ENCODE results near the gene HSD11B1.

Gene HSD11B1

GRCh38 chr1:209758400-209758799 is 53.8 kb downstream of the HSD11B1 start:
- Histone ChIP-seq H3K27me3 (no peaks in the 10 kb centered on the region), H4K20me1 (0 out of 22 replicates have a peak, but pooled peaks cover 0 to 11% (median 0%) of the 10 kb centered on the region in 11 experiments), H3K9me3 (replicated peaks in 1 of 11) (peaks cover 0 to 10% (median 0%) of the 10 kb centered on the region in 11 experiments; a peak in 1 of 22 replicates), H3K4me2 (peak overlapping the region; percentile 80 to 99 (median 95)), H3K36me3 (peaks cover 0 to 53% (median 40%) of the 10 kb centered on the region in 11 experiments; a peak in 18 of 22 replicates), H3K27ac (peak overlapping the region in 5 of 11 experiments; percentile 4 to 48 (median 16); a peak in 7 of 22 replicates), H3K4me3 (peak overlapping the region in 6 of 10 experiments; percentile 53 to 77 (median 66); a peak in 11 of 20 replicates), H3K4me1 (peaks cover 40 to 92% (median 66%) of the 10 kb centered on the region in 10 experiments), H3K9ac (peak overlapping the region in 3 of 11 experiments; percentile 6 to 68 (median 61); a peak in 5 of 22 replicates)
- TF ChIP-seq Cebpa-rat (IDR thresholded peaks at IDR 0.05), result no peak

GRCh38 chr1:209759829-209760359 is 55.2 kb downstream of the HSD11B1 start:
- Histone ChIP-seq H4K20me1 (0 out of 22 replicates have a peak, but pooled peaks cover 0 to 11% (median 0%) of the 10 kb centered on the region in 11 experiments), H3K4me1 (peaks cover 37 to 97% (median 63%) of the 10 kb centered on the region in 10 experiments), H3K36me3 (peaks cover 0 to 68% (median 55%) of the 10 kb centered on the region in 11 experiments; a peak in 18 of 22 replicates), H3K9me3 (replicated peaks in 1 of 11) (peaks cover 0 to 18% (median 0%) of the 10 kb centered on the region in 11 experiments; a peak in 1 of 22 replicates), H3K4me2 (peak overlapping the region in 5 of 11 experiments; percentile 57 to 99 (median 96); a peak in 10 of 22 replicates), H3K27me3 (no peaks in the 10 kb centered on the region), H3K4me3 (peak overlapping the region in 2 of 10 experiments; percentile 53 to 65; a peak in 2 of 20 replicates), H3K27ac (no peak overlapping the region), H3K9ac (no peak overlapping the region)
- no peak for TF ChIP-seq Cebpa-rat (IDR thresholded peaks at IDR 0.05)

GRCh38 chr1:209761011-209761635 is 56.5 kb downstream of the HSD11B1 start:
- Histone ChIP-seq H3K27ac (no peak overlapping the region), H3K4me2 (peak overlapping the region in 6 of 11 experiments; percentile 18 to 99 (median 96); a peak in 11 of 22 replicates), H3K9ac (no peak overlapping the region), H4K20me1 (0 out of 22 replicates have a peak, but pooled peaks cover 0 to 11% (median 0%) of the 10 kb centered on the region in 11 experiments), H3K4me3 (no peak overlapping the region), H3K4me1 (peaks cover 27 to 95% (median 63%) of the 10 kb centered on the region in 10 experiments), H3K27me3 (no peaks in the 10 kb centered on the region), H3K9me3 (replicated peaks in 1 of 11) (peaks cover 0 to 18% (median 0%) of the 10 kb centered on the region in 11 experiments; a peak in 1 of 22 replicates), H3K36me3 (peaks cover 0 to 78% (median 65%) of the 10 kb centered on the region in 11 experiments; a peak in 18 of 22 replicates)
- TF ChIP-seq Cebpa-rat (IDR thresholded peaks at IDR 0.05), result no peak

GRCh38 chr1:209766051-209766450 is 61.4 kb downstream of the HSD11B1 start:
- H3K4me1 ChIP-seq, result peaks cover 46 to 94% (median 70%) of the 10 kb centered on the region in 10 experiments

DNA sequence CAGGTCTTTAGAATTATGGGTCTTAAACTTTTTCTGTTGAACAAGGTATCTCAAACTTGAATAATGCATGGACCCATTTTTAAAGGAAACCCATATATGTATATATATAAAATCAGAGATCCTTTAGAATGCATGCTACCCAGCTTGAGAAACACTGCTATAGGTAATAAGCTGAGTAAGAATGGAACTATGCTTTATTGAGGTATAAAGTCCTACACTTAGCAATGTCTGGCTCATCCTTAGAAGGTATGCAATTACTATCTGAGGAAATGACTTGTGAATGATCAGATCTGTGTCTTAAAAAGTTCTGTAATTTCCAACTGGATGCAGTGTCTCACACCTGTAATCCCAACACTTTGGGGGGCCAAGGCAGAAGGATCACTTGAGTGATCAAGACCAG is 62.5 kb downstream of the HSD11B1 start:
- peak overlapping the region in 4 of 11 experiments; percentile 71 to 87 (median 83); a peak in 6 of 22 replicates for H3K9ac ChIP-seq
- peaks cover 0 to 18% (median 0%) of the 10 kb centered on the region in 11 experiments; a peak in 1 of 22 replicates for H3K9me3 ChIP-seq (replicated peaks in 1 of 11)
- H3K4me1 ChIP-seq, result peaks cover 46 to 94% (median 68%) of the 10 kb centered on the region in 10 experiments
- H3K4me3 ChIP-seq, result peak overlapping the region in 7 of 10 experiments; percentile 41 to 78 (median 68); a peak in 12 of 20 replicates
- peak overlapping the region; percentile 80 to 99 (median 95) for H3K4me2 ChIP-seq
- H3K36me3 ChIP-seq, result peaks cover 0 to 60% (median 45%) of the 10 kb centered on the region in 11 experiments; a peak in 18 of 22 replicates
- peak overlapping the region in 10 of 11 experiments; percentile 76 to 96 (median 86); a peak in 17 of 22 replicates for H3K27ac ChIP-seq
- H4K20me1 ChIP-seq, result peaks cover 0 to 19% (median 0%) of the 10 kb centered on the region in 11 experiments; a peak in 7 of 22 replicates
- H3K27me3 ChIP-seq, result no peaks in the 10 kb centered on the region
- no peak for TF ChIP-seq Cebpa-rat (IDR thresholded peaks at IDR 0.05)

More at GRCh38 chr1:209766051-209766450, 61.4 kb downstream of the HSD11B1 start:
- no peak overlapping the region for H3K9ac ChIP-seq
- peaks cover 0 to 67% (median 52%) of the 10 kb centered on the region in 11 experiments; a peak in 18 of 22 replicates for H3K36me3 ChIP-seq
- H4K20me1 ChIP-seq, result peaks cover 0 to 9% (median 0%) of the 10 kb centered on the region in 11 experiments; a peak in 7 of 22 replicates
- H3K9me3 ChIP-seq (replicated peaks in 1 of 11), result peaks cover 0 to 18% (median 0%) of the 10 kb centered on the region in 11 experiments; a peak in 1 of 22 replicates
- H3K27me3 ChIP-seq, result no peaks in the 10 kb centered on the region
- 0 out of 20 replicates have a peak overlapping the region, but pooled peaks of 1 of the 10 experiments have one; percentile 1 for H3K4me3 ChIP-seq
- H3K4me2 ChIP-seq, result peak overlapping the region; percentile 7 to 99 (median 94); a peak in 20 of 22 replicates
- TF ChIP-seq Cebpa-rat (IDR thresholded peaks at IDR 0.05), result no peak
- peak overlapping the region in 8 of 11 experiments; percentile 4 to 96 (median 40); a peak in 12 of 22 replicates for H3K27ac ChIP-seq

- H3K4me1 ChIP-seq, result peaks cover 46 to 94% (median 68%) of the 10 kb centered on the region in 10 experiments
- peak overlapping the region; percentile 80 to 99 (median 95) for H3K4me2 ChIP-seq
- H3K4me3 ChIP-seq, result peak overlapping the region in 9 of 10 experiments; percentile 41 to 78 (median 60); a peak in 17 of 20 replicates
- no peak for TF ChIP-seq Cebpa-rat (IDR thresholded peaks at IDR 0.05)
- H3K36me3 ChIP-seq, result peaks cover 0 to 60% (median 39%) of the 10 kb centered on the region in 11 experiments; a peak in 18 of 22 replicates
- H4K20me1 ChIP-seq, result peaks cover 0 to 25% (median 0%) of the 10 kb centered on the region in 11 experiments; a peak in 7 of 22 replicates
- peak overlapping the region; percentile 68 to 87 (median 76); a peak in 21 of 22 replicates for H3K9ac ChIP-seq
- H3K27me3 ChIP-seq, result no peaks in the 10 kb centered on the region
- peaks cover 0 to 13% (median 0%) of the 10 kb centered on the region in 11 experiments; a peak in 1 of 22 replicates for H3K9me3 ChIP-seq (replicated peaks in 1 of 11)
- H3K27ac ChIP-seq, result peak overlapping the region; percentile 63 to 96 (median 85)
Observed at GRCh38 chr1:209767706-209768105, 63.1 kb downstream of the HSD11B1 start.

GRCh38 chr1:209768354-209768774 is 63.7 kb downstream of the HSD11B1 start:
- H3K4me1 ChIP-seq, result peaks cover 46 to 94% (median 74%) of the 10 kb centered on the region in 10 experiments
- H3K9me3 ChIP-seq (replicated peaks in 1 of 11), result peaks cover 0 to 9% (median 0%) of the 10 kb centered on the region in 11 experiments; a peak in 1 of 22 replicates
- no peaks in the 10 kb centered on the region for H3K27me3 ChIP-seq
- peaks cover 0 to 60% (median 38%) of the 10 kb centered on the region in 11 experiments; a peak in 17 of 22 replicates for H3K36me3 ChIP-seq
- peak overlapping the region; percentile 18 to 78 (median 60); a peak in 19 of 20 replicates for H3K4me3 ChIP-seq
- H3K27ac ChIP-seq, result peak overlapping the region; percentile 63 to 96 (median 85)
- peak; percentile 47 to 98 (median 91); a peak in 18 of 22 replicates for TF ChIP-seq Cebpa-rat (IDR thresholded peaks at IDR 0.05)
- H3K4me2 ChIP-seq, result peak overlapping the region; percentile 80 to 99 (median 95)
- H3K9ac ChIP-seq, result peak overlapping the region; percentile 68 to 87 (median 76)
- H4K20me1 ChIP-seq, result peaks cover 0 to 26% (median 0%) of the 10 kb centered on the region in 11 experiments; a peak in 7 of 22 replicates

Measured in BLaER1 treated with 17β-estradiol and CSF1 and Interleukin-3, amounts not matched to agents 10 nM and 100 nM (cell line).